K562 (cell line): ENCODE measurements around the gene ATP7B.

Experiments used
- HDAC1 ChIP-seq, 2 experiments: fragments of 450-650 bp; IDR thresholded peaks; 2 replicates each; pipeline ENCODE4 v1.6.1; 2016 to 2017; ENCODE audit warnings: inconsistent platforms in 1 of 2, mild to moderate bottlenecking in 1 of 2, moderate library complexity in 1 of 2
- KDM1A ChIP-seq, 2 experiments: fragments of 450-650 bp; IDR thresholded peaks; 2 replicates each; pipeline ENCODE4 v1.6.1; 2016; ENCODE audit warnings: mild to moderate bottlenecking in 2 of 2
- MTA1 ChIP-seq: fragments of 450-650 bp; IDR thresholded peaks from 2 replicates; pipeline ENCODE4 v1.6.1; 2017; ENCODE audit warnings: borderline replicate concordance
- PHB2 ChIP-seq: fragments of 450-650 bp; IDR thresholded peaks from 2 replicates; pipeline ENCODE4 v1.6.1; 2017; ENCODE audit warnings: low read depth
- POLR2AphosphoS2 ChIP-seq: IDR thresholded peaks from 2 replicates; pipeline ENCODE4 v1.6.1; 2012; ENCODE audit warnings: low read length, improper control_type of control experiment
- STAG1 ChIP-seq: sonication (generic); formaldehyde crosslinking; IDR thresholded peaks from 2 replicates; pipeline ENCODE4 v1.5.0; 2020; ENCODE audit warnings: missing genetic modification reagents, borderline replicate concordance
- TAL1 ChIP-seq: fragments of 450-650 bp; IDR thresholded peaks from 2 replicates; pipeline ENCODE4 v1.6.1; 2016; ENCODE audit warnings: mild to moderate bottlenecking
- TBP ChIP-seq: optimal IDR thresholded peaks from 2 replicates; pipeline ENCODE3; 2011; ENCODE audit warnings: low read depth, low read length, improper control_type of control experiment
- TRIM28 ChIP-seq: fragments of 450-650 bp; IDR thresholded peaks from 2 replicates; pipeline ENCODE4 v1.6.1; 2017
- ZNF324 ChIP-seq: fragments of 250-450 bp; sonication (Bioruptor Pico); IDR thresholded peaks from 2 replicates; pipeline ENCODE4 v1.4.0; 2020; ENCODE audit warnings: mild to moderate bottlenecking
- TF ChIP-seq, protein P1 (sequence below): sonication (generic); formaldehyde crosslinking; IDR thresholded peaks from 2 replicates; pipeline ENCODE4 v1.8.1; 2022; ENCODE audit warnings: missing genetic modification reagents
- TF ChIP-seq, protein P2 (sequence below), 3 experiments: IDR thresholded peaks in 2 of 3; conservative IDR thresholded peaks in 1 of 3; 2 replicates each; pipeline ENCODE4 v1.5.1; 2011 to 2012; ENCODE audit warnings: low read length in 3 of 3, mild to moderate bottlenecking in 3 of 3, control low read depth in 2 of 3, improper control_type of control experiment in 1 of 3, inconsistent platforms in 1 of 3, low read depth in 1 of 3, mixed read lengths in 1 of 3, moderate library complexity in 1 of 3; ENCODE audit not compliant: insufficient read depth in 2 of 3
- TF ChIP-seq, protein P3 (sequence below), 3 experiments: fragments of 200-800 bp in 1 of 3; fragments of 250-450 bp in 1 of 3; fragments of 450-650 bp in 1 of 3; sonication (Bioruptor Pico) in 1 of 3; sonication (Bioruptor generic) in 1 of 3; formaldehyde crosslinking in 1 of 3; IDR thresholded peaks; 2 replicates each; pipeline versions ENCODE4 v1.6.1 to v1.8.0; 2016 to 2022; ENCODE audit warnings: mild to moderate bottlenecking in 2 of 3, missing genetic modification characterization in 2 of 3, missing compliant biosample characterization in 1 of 3, moderate library complexity in 1 of 3
- TF ChIP-seq, protein P4 (sequence below): fragments of 250-450 bp; sonication (Bioruptor Pico); IDR thresholded peaks from 2 replicates; pipeline ENCODE4 v1.5.0; 2022; ENCODE audit warnings: mild to moderate bottlenecking

DNA sequence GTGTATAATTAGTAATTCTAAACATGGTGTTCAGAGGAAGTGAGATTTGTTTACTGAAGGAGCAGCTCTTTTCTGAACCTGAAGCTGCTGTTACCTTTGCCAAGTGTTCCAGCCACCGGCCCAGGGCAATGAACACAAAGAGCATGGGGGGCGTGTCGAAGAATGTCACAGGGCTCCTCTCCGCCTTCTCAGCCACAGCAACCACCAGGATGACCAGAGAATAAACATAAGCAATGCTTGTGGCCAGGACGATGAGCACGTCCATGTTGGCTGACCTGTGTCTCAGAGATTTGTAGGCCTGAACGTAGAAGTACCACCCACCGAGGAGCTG is 53.1 kb downstream of the ATP7B start:
- TF ChIP-seq TAL1: no peak
- no peak for TF ChIP-seq TRIM28
- TF ChIP-seq, protein P1, sequence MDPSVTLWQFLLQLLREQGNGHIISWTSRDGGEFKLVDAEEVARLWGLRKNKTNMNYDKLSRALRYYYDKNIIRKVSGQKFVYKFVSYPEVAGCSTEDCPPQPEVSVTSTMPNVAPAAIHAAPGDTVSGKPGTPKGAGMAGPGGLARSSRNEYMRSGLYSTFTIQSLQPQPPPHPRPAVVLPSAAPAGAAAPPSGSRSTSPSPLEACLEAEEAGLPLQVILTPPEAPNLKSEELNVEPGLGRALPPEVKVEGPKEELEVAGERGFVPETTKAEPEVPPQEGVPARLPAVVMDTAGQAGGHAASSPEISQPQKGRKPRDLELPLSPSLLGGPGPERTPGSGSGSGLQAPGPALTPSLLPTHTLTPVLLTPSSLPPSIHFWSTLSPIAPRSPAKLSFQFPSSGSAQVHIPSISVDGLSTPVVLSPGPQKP: no peak
- TF ChIP-seq, protein P2, sequence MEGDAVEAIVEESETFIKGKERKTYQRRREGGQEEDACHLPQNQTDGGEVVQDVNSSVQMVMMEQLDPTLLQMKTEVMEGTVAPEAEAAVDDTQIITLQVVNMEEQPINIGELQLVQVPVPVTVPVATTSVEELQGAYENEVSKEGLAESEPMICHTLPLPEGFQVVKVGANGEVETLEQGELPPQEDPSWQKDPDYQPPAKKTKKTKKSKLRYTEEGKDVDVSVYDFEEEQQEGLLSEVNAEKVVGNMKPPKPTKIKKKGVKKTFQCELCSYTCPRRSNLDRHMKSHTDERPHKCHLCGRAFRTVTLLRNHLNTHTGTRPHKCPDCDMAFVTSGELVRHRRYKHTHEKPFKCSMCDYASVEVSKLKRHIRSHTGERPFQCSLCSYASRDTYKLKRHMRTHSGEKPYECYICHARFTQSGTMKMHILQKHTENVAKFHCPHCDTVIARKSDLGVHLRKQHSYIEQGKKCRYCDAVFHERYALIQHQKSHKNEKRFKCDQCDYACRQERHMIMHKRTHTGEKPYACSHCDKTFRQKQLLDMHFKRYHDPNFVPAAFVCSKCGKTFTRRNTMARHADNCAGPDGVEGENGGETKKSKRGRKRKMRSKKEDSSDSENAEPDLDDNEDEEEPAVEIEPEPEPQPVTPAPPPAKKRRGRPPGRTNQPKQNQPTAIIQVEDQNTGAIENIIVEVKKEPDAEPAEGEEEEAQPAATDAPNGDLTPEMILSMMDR (IDR thresholded peaks at IDR 0.05 in 2 of 3, conservative IDR thresholded peaks at IDR 0.05 in 1 of 3; ENCODE audit: insufficient read depth in 2 of 3, low read depth in 1 of 3, low read length in 3 of 3): no peak
- no peak for TF ChIP-seq TBP
- TF ChIP-seq POLR2AphosphoS2: no peak
- TF ChIP-seq, protein P3, sequence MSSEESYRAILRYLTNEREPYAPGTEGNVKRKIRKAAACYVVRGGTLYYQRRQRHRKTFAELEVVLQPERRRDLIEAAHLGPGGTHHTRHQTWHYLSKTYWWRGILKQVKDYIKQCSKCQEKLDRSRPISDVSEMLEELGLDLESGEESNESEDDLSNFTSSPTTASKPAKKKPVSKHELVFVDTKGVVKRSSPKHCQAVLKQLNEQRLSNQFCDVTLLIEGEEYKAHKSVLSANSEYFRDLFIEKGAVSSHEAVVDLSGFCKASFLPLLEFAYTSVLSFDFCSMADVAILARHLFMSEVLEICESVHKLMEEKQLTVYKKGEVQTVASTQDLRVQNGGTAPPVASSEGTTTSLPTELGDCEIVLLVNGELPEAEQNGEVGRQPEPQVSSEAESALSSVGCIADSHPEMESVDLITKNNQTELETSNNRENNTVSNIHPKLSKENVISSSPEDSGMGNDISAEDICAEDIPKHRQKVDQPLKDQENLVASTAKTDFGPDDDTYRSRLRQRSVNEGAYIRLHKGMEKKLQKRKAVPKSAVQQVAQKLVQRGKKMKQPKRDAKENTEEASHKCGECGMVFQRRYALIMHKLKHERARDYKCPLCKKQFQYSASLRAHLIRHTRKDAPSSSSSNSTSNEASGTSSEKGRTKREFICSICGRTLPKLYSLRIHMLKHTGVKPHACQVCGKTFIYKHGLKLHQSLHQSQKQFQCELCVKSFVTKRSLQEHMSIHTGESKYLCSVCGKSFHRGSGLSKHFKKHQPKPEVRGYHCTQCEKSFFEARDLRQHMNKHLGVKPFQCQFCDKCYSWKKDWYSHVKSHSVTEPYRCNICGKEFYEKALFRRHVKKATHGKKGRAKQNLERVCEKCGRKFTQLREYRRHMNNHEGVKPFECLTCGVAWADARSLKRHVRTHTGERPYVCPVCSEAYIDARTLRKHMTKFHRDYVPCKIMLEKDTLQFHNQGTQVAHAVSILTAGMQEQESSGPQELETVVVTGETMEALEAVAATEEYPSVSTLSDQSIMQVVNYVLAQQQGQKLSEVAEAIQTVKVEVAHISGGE (CRISPR knock-in tag; IDR thresholded peaks at IDR 0.05): no peak
- TF ChIP-seq STAG1 (CRISPR knock-in tag): no peak
- no peak for TF ChIP-seq PHB2
- no peak for TF ChIP-seq MTA1
- TF ChIP-seq ZNF324: no peak
- TF ChIP-seq, protein P4, sequence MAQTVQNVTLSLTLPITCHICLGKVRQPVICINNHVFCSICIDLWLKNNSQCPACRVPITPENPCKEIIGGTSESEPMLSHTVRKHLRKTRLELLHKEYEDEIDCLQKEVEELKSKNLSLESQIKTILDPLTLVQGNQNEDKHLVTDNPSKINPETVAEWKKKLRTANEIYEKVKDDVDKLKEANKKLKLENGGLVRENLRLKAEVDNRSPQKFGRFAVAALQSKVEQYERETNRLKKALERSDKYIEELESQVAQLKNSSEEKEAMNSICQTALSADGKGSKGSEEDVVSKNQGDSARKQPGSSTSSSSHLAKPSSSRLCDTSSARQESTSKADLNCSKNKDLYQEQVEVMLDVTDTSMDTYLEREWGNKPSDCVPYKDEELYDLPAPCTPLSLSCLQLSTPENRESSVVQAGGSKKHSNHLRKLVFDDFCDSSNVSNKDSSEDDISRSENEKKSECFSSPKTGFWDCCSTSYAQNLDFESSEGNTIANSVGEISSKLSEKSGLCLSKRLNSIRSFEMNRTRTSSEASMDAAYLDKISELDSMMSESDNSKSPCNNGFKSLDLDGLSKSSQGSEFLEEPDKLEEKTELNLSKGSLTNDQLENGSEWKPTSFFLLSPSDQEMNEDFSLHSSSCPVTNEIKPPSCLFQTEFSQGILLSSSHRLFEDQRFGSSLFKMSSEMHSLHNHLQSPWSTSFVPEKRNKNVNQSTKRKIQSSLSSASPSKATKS (CRISPR knock-in tag): no peak
- no peak for TF ChIP-seq KDM1A (IDR thresholded peaks at IDR 0.05)
- TF ChIP-seq HDAC1 (IDR thresholded peaks at IDR 0.05): no peak
